IPS-11a (cell line): ENCODE data around the gene SULF2.

ENCODE experiments used
- H3K4me3 ChIP-seq: one replicate; pipeline ENCODE4 v1.5.1; 2013; ENCODE audit warnings: low read depth, low read length, control low read depth

SULF2 gene

DNA sequence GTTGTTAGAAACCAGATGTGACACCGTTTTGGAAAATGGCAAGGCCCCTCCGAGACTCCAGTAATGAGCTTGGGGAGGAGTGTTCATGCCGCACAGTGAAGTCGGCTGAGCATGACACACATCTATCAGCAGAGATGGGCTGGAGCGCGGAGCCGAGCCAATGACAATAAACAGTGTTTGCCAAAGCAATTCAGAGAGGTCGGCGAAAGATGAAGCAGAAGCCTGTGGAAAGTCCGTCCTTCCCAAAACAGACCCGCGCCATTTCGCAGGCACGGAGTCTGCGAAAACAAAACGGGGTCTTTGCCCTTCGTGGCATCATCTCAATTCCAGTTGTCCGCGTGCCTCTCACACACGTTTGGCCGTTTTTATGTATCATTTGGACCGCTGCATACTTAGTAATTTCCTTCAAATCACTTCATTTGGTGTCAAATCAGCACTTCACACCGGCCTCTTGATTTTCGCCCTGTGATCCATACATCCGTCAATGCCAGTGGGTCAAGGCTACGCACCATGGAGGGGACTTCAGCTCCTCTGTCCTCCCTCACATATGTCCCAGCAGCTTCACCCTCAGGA, 71.3 kb downstream of the SULF2 start:
- H3K4me3 ChIP-seq, result no peak overlapping the region

DNA sequence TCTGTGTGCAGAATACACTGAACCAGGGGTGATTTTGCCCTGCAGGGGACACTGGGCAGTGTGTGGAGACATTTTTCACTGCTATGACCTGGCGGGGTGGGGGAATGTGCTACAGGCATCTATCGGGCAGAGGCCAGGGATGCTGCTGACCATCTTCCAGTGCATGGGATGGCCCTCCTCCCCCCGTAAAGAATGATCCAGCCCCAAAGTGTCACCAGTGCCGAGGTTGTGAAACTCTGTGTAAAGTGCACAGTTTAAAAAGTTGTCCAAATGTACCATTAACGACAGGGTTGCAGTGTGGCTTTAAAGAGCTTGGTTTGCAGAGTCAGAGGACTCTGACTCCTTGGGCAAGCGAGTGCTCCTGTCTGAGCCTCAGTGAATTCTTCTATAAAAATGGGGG, 72.1 kb downstream of the SULF2 start:
- no peak overlapping the region for H3K4me3 ChIP-seq

DNA sequence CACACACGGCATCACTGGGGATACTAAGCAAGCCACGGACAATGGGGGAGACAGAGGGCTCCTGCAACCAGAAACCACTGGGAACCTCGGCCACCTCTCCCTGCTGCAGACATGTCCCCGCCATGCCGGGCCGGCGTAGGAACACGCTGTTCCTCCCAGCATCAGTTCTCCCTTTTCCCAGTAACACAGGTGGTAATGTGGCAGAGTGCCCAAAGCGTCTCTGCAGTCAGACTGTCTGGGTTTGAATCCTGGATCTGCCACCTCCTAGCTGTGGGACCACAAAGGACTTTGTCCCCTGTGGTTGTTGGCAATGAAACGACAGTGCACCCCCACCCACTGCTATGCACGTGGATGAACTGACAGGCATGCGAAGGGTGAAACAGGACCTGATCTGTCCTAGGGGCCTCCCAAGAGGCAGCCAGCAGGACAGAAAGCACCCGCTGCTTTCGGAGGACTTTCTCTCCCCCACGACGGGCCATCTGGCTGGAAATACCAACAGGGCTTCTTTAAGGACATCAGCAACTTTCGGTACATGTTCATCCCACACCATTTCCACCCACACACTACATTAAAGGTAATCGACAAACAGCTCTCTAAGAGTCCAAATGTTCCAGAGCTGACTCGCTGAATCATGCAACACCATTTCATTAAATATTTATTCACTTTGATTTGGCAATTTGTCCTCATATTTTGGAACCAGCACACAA, 74.1 kb downstream of the SULF2 start:
- no peak overlapping the region for H3K4me3 ChIP-seq

DNA sequence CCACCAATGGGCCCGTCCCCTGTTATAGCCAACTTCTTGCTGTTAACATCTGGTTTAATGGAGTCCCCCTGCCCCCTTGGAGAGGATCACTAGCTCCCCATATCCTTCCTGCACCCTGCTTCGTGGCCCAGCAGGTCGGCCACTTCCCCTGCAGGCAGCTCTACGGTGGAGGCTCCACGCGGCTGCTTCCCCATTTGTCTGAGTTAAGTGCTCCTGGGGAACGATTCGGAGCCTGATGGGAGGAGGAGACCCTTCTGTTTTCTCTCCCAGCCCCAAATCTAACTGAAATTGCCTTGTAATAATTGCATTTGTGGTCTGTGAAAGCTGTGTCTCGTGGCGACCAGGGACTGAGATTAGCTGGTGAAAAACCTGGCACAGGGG, 74.6 kb downstream of the SULF2 start:
- H3K4me3 ChIP-seq, result no peak overlapping the region

DNA sequence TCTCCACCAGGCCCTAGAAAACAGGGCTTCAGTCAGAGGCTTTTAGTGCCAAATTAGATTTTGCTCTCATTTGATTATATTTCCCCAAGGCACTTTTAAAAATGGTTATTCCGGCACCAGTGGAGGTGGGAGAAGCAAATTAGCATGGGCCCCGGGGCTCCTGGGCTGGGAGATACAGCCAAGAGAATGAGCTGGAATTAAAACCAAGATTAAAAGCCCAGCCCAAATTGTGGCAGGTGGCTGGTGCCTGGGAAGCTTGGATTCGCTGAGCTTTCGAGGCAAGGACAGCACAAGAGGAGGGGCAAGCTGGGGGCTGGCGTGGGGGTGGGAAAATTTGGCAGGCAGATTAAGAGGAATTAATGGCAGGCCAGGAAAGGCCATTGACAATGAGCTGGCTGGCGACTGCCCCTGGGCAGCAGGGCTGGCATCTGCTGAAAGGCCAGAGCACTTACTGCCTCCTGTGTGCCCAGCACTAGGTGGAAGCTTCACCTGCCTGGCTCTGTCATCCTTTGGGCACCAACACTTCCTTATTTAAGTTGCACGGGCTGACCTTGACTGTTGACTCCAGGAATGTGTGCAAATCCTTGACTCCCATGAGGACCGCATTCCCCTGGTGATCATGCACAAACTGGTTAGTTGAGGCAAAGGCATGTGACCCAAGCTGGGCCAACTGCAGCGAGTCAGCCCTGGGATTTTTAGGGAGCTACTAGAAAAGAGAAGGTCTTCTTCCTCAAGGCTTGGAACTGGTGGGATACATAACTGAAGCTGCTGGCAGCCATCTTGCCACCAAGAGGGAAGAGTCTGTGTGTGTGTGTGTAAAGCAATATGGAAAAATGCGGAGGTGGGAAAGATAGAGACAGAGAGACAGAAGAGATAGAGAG, 76.1 kb downstream of the SULF2 start:
- no peak overlapping the region for H3K4me3 ChIP-seq

DNA sequence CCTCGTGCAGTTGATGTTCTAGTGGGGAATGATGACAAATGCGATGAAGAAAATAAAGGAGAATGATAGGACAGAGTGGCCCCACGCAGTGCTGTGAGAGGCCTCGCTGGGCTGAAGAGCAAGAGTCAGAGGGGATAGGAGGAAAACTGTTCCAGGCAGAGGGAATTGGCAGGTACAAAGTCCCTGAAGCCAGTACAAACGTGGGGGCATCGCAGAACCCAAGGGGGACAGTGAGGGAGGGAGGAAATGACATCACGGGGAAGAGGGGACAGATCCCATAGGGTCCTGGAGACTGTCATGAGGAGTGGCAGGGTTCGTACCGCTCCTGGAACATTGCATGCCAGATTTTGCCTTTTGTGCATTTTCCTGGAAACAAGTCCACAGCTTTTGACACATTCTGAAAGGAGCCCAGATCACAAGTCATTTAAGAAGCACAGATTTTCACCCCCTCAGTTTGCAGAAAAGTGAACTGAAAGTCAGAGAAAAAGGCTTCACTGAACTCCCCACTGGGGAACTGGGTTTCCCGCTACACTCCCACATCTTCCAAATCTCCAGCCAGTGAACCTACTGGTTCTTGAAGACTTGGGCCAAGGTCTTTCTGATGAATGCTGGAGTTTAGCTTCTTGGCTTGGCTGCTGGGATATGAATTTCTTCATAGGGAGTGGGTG, 77.0 kb downstream of the SULF2 start:
- H3K4me3 ChIP-seq, result no peak overlapping the region

DNA sequence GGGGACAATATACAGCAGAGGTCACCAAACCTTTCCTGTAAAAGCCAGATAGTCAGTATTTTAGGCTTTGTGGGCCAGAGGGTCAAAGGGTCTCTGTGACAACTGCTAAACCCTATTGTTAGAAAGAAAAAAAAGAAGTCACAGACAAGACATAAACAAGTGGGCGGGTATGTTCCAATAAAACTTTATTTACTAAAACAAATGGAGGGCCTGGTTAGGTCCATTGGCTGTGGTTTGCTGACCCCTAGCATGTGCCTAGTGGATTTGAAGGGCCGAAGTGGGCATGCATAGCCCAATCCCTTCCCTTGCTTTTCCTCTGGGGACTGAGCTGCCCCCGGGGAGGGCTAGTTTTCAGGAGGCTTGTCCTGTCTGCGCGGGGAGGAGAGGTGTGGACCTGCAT, 78.9 kb downstream of the SULF2 start:
- H3K4me3 ChIP-seq, result no peak overlapping the region

DNA sequence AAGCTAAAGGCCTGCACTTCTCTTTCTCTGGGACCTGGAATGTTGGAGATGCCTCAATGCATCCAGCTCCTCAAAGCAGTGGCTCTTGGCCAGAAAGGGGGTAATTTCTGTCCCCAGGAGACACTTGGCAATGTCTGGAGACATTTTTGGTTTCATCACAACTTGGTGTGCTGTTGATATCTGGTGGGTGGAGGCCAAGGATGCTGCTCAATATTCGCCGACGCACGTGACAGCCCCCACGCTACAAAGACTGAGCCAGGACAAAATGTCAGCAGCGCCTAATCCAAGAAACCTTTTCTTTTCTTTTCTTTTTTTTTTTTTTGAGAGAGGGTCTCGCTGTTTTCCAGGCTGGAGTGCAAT, 79.8 kb downstream of the SULF2 start:
- H3K4me3 ChIP-seq, result no peak overlapping the region

DNA sequence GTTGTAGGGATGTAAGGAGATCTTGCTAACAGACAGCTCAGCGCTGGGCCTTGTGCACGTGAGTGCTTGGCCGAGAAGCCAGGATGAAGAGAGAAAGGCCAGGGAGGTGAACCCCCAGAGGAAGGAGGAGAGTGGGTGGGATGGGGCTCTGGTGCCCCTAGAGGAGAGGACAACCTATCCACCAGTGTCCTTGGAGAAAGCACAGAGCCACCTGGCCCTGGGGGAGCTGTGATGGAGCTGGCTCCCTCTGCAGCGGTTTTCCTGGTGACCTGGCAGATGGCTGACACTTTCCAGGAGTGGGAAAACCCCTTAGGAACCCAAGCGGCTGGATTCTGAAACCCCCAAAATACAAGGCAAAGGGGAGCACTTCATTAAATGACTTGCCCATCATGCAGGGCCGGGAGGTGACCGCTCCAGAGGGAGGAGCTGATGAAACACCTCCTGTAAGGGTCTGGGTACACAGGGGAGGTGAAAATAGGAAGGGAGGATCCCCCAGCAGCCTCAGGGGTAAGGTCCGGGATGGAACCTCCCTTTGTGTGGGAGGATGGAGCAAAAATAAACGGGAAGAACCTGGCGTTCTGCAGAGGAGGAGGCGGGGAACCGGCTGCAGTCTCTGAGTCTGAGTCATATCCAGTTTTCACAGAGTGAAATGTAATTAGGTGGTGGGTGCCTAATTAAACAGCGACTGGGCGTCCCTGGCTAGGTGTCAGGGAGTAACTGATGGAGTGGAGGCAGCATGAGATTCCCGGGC, 80.4 kb downstream of the SULF2 start:
- H3K4me3 ChIP-seq, result no peak overlapping the region

DNA sequence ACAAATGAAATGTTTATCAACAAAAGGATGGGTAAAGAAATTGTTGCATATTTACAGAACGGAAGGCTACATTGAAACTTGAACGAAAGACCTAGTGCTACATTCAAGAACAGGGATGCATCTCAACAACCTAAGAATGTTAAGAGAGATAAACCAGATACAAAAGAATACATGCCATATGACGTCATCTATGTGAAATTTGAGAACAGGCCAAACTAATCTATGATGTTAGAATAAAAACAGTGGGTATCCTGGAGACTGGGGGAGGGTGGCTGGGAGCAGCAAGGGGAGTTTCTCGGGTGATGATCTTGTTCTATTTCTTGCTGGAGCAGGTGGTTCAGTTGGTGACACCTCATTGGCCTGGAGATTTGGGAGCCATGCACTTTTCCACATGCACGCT, 81.5 kb downstream of the SULF2 start:
- H3K4me3 ChIP-seq, result no peak overlapping the region

DNA sequence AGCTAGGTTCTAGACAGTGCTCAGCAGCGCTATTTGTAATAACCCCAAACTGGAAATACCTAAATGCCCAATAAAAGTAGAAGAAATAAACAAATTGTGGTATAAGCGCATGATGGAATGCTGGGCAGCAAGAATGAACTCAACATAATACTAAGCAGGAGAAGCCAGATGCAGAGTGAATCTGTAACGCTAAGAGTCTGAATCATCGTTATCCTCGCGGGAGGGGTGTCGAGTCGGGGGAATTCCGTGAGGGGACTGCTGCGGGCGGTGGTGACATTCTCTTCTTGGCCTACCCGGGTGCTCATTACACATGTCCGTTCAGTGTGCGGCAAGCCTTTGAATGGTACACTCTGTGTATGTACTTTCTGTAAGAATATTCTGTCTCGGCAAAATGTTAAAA, 83.7 kb downstream of the SULF2 start:
- no peak overlapping the region for H3K4me3 ChIP-seq

DNA sequence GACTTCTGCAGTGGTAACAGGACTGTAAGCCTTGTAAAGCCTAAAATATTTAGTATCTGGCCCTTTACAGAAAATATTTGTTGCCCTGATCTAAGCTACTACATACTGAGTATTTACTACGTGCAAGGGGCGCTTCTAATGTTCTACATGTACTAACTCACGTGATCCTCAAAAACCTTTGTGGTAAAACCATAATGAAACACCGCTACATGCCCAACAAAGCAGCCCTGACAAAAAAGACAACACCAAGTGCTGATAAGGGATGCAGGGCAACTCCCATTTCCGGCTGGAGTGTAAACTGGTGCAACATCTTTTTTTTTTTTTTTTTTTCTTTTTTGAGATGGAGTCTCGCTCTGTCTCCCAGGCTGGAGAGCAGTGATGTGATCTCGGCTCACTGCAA, 85.0 kb downstream of the SULF2 start:
- H3K4me3 ChIP-seq, result no peak overlapping the region

DNA sequence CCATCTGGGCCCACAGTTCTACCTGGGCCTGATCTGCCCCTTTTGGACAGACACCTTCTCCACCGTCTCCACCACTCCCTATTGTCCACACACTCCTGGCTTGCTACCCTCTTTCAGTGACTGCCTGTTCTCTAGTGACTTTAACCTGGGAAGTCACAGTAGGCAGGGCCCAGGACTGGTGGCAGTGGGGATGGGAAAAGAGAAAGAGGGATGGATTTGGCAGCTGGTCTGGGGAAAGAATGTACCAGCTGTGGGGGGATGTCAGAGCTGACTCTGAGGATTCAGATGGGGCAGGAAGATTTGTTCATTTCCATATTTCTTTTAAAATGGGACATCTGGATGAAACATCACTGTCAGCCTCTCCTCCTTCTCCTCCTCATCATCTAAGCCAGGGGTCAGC, 85.5 kb downstream of the SULF2 start:
- H3K4me3 ChIP-seq, result no peak overlapping the region

DNA sequence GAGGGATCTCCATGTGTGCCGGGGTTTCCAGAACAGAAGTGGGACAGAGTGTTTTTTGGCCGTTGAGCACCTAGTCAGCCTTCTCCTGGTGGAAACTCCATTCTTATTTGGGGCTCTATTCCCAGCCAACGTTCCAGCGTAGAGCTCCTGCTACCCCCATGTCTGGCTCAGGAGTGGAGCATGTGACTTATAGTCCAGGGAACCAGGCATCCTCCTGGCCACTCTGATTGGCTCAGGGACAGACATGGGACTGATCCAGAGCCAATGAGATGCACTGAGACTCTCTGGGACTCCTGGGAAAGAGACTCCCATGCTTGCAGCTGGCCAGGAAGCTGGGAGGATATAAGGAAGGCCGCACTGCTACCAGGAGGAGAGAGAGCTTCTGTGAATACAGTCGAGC, 87.1 kb downstream of the SULF2 start:
- no peak overlapping the region for H3K4me3 ChIP-seq

DNA sequence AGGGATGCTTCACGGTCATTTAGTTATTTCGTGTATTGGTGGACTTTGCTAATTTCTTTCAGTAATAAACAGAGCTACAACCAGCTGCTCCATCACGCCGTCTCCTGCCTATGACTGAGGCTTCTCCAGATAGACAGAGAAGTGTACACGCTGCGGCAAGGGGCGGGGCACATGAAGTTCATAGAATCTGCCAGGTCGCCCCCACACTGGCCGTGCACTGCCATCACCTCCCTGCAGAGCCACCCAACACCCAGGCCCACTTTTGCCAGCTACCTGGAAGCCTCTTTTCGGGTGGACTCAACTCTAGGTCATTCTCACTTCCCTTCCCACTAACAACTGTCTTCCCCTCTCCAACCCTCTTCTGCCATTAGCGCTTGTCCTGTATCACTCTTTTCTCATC, 88.4 kb downstream of the SULF2 start:
- no peak overlapping the region for H3K4me3 ChIP-seq

DNA sequence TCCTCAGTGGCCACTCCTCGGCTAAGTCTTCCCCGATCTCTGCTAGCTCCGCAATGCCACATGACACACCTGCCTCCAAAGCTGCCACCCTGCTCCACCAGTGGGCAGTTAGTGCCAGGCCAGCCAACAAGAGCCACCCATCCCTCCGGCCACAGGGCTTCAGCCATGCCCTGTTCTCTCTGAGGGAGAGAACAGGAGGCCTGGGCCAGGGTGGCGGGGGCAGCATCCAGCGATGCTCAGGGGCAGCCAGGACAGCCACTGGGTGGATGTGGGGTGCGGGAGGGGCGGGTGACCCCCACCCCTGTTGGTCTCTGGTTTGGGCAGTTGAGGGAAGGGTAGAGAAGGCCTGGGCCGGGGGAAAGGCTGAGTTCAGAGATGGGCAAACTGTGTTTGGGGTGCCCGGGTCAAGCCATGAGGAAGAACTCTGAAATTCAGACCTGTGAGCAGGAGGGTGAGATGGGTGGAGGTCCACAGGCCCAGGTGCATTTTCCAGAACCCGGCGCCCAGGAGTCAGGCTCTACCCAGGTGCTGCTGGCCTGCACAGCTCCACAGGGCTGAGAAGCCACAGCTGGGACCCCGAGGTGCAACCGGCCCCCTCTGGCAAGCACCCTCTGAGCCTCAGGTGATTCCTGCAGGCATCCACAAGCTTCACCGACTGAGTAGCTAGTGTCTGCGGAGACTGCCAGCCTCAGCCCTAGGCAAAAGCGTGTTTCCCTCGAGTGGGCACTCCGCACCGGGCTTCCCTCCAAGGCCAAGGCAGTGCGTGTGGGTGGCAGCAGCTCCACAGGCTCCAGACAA, 91.1 kb downstream of the SULF2 start:
- no peak overlapping the region for H3K4me3 ChIP-seq

DNA sequence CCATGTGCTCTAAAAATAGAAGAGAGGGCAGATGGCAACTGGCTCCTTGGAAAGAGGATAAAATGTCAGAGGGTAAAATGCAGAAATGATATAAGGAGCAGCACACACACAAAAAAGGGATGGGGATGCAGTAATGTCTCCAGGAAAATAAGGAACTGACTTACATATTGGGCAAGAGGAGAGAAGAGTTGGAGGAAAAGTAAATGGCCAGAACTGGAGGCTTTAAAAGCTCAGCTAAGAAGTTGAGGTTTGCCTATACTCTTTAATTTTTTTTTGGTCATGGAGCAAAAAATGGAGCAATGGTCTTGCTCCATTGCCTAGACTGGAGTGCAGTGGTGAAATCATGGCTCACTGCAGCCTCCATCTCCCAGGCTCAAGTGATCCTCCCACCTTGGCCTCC, 93.7 kb downstream of the SULF2 start:
- H3K4me3 ChIP-seq, result no peak overlapping the region

DNA sequence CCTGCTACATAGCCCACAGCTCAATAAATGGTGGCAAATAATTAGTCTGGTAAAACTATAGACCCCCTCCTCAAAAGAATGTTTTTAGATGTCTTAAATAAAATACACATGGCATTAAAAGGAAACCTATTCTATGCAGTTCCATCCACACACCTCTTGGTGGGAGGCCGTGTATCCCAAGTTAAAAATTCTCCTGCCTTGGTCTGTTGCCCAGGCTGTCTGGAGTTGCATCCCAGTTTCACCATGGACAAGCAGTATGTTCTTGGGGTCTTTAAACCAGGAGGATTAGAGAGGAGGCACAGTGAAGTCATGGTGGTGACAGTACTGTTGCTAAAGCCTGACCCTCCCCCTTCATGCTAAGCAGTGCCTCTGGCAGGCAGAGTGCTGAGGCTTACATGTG, 95.5 kb downstream of the SULF2 start:
- no peak overlapping the region for H3K4me3 ChIP-seq

DNA sequence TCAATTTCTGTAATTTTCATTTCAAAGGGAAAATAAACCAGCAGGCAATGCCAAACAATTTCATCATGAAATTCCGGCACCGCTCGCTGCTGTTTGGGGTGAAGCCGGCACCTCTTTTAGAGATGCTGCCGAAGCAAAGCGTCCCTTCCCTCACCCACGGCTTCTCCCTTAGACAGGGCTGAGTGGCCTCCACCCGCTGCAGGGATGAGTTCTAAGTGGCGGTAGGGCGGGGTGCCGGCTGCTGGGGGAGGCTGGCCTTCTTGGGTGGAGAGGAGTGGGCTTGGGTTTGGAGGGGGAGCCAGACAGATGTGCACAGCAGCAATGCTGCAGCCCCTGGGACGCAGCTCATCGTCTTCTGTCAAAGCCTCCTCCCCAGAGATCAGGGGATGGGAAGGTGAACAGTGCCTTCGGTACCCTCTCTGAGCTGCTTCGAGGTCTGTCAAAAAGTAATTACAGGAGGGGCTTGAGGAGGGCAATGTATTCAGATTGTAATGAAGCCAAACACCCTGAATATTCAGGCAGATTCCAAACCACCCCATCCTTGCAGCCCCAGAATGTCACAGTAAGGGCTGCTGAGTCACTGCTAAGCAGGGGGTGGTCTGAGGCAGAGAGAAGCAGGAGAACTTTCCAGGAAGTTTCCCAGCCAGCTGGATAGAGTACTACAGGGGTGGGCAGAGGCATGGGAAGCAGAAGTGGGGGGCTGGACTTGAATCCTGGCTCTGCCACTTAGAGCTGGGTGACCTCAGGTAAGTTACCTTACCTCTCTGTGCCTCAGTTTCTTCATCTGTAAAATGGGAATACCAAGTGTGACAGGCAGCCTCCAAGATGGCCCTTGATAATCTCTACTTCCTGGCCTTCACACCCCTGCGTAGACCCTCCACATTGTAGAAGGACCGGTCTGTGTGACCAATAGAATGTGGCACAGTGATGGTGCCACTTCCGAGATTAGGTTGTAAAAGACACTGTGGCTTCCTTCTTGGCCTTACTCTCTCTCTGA, 96.6 kb downstream of the SULF2 start:
- no peak overlapping the region for H3K4me3 ChIP-seq
